Measurements from ENCODE around the gene ME1.
"Not testable (repeated sequence)": the region's sequence is repeated elsewhere in the genome, so short reads cannot be mapped to it uniquely, and the experiment has no call there.

ME1 gene

GRCh38 chr6:83430611-83431544, at the start of gene ME1:
Gene ME1 (minus strand): TSS chr6:83431051. CDS start chr6:83430954, 97 bp downstream.
- peak; percentile 28 for DNase-seq

- DNase-seq: no peak
Measured at GRCh38 chr6:83480470-83480869, 49.6 kb upstream of the ME1 start.

GRCh38 chr6:83479389-83479788, 48.5 kb upstream of the ME1 start:
- DNase-seq: no peak

GRCh38 chr6:83476971-83477370, 46.1 kb upstream of the ME1 start:
- no peak for DNase-seq

- no peak for DNase-seq
Measured at GRCh38 chr6:83474309-83474708, 43.5 kb upstream of the ME1 start.

- no peak for DNase-seq
Measured at GRCh38 chr6:83472767-83473166, 41.9 kb upstream of the ME1 start.

GRCh38 chr6:83470587-83470986, 39.7 kb upstream of the ME1 start:
- no peak for DNase-seq

GRCh38 chr6:83470001-83470400, 39.1 kb upstream of the ME1 start:
- no peak for DNase-seq

- no peak for DNase-seq
Measured at GRCh38 chr6:83467620-83468036, 36.8 kb upstream of the ME1 start.

GRCh38 chr6:83466328-83466727, 35.5 kb upstream of the ME1 start:
- DNase-seq: no peak

GRCh38 chr6:83464381-83465140, 33.7 kb upstream of the ME1 start:
- no peak for DNase-seq

GRCh38 chr6:83463886-83464285, 33.0 kb upstream of the ME1 start:
- DNase-seq: no peak

GRCh38 chr6:83462524-83462923, 31.7 kb upstream of the ME1 start:
- DNase-seq: no peak

- no peak for DNase-seq
Measured at GRCh38 chr6:83461438-83461837, 30.6 kb upstream of the ME1 start.

- no peak for DNase-seq
Measured at GRCh38 chr6:83459663-83460062, 28.8 kb upstream of the ME1 start.

- DNase-seq: not testable (repeated sequence)
Measured at GRCh38 chr6:83450015-83450414, 19.2 kb upstream of the ME1 start.

- DNase-seq: not testable (repeated sequence)
Measured at GRCh38 chr6:83444086-83444699, 13.3 kb upstream of the ME1 start.

- DNase-seq: no peak
Measured at GRCh38 chr6:83443516-83443915, 12.7 kb upstream of the ME1 start.

GRCh38 chr6:83442752-83443151, 11.9 kb upstream of the ME1 start:
- DNase-seq: no peak

GRCh38 chr6:83439201-83439600, 8.3 kb upstream of the ME1 start:
- DNase-seq: no peak

- no peak for DNase-seq
Measured at GRCh38 chr6:83436674-83437073, 5.8 kb upstream of the ME1 start.

- no peak for DNase-seq
Measured at GRCh38 chr6:83433177-83433576, 2.3 kb upstream of the ME1 start.

GRCh38 chr6:83432636-83433035, 1.8 kb upstream of the ME1 start:
- no peak for DNase-seq

Data from activated T-cell treated with anti-CD3 and anti-CD28 coated beads, Interleukin-2, amount 50 U/mL, for 1 hour (primary cell).